GM12878 (cell line): Measurements from ENCODE around the gene CAPN2. TPM values are rescaled to one million over a fixed set of nuclear protein-coding genes. Genes with fewer than 3 reads are reported as not detected.

Experiments used
- ATAC-seq: fragments of 200-7000 bp; cut with Tn5 transposase; 3 replicates; pipeline ENCODE4 v1.9.1; 2020; ENCODE audit warnings: mild to moderate bottlenecking, moderate library complexity
- BruUV-seq: library from RNA; stranded (reverse); fragments of 400-500 nt; replicated peaks from 2 replicates; lab custom pipeline; 2021; lab: Mats Ljungman, UMichigan
- CTCF ChIA-PET: fragments of 300-600 bp; sonication (Branson Sonifier 250); formaldehyde crosslinking; extraction: SDS; loops from one replicate; lab custom pipeline; 2021; ENCODE audit warnings: inconsistent platforms; lab: Yijun Ruan, JAX
- POLR2A ChIA-PET: fragments of 350-600 bp; formaldehyde crosslinking; extraction: SDS; loops from one replicate; lab custom pipeline; 2021; ENCODE audit warnings: inconsistent platforms; lab: Charles Lee
- RAD21 ChIA-PET: fragments of 300-600 bp; sonication (Branson Sonifier 250); formaldehyde crosslinking; loops from one replicate; lab custom pipeline; 2023; ENCODE audit warnings: antibody characterized with exemption; ENCODE audit not compliant: unreplicated experiment; lab: Charles Lee
- SMC1A ChIA-PET: fragments of 300-600 bp; sonication (Branson Sonifier 250); formaldehyde crosslinking; loops from one replicate; lab custom pipeline; 2023; ENCODE audit not compliant: unreplicated experiment, uncharacterized antibody; lab: Charles Lee
- DNase-seq: peaks from one replicate; pipeline ENCODE4 v3.0.0-alpha.2; 2011; ENCODE audit warnings: low read depth, low spot score
- FAIRE-seq: peaks from 3 replicates; lab custom pipeline; 2011; peaks lifted over from hg19 to GRCh38; lab: Jason Lieb, UNC
- H2AFZ ChIP-seq: 2 replicates; pipeline ENCODE4 v1.6.0; 2011; ENCODE audit warnings: low read depth, low read length, control low read depth; ENCODE audit not compliant: control insufficient read depth
- H3K27ac ChIP-seq: 2 replicates; pipeline ENCODE4 v1.5.1; 2011; ENCODE audit warnings: control low read depth; ENCODE audit not compliant: control insufficient read depth, insufficient read depth
- H3K27me3 ChIP-seq, 2 experiments: replicated peaks in 1 of 2; 2 replicates each; pipeline versions ENCODE4 v1.6.0 to v1.6.1; 2011; ENCODE audit warnings: low read length in 1 of 2; ENCODE audit not compliant: control insufficient read depth in 2 of 2, insufficient read depth in 2 of 2
- H3K36me3 ChIP-seq, 2 experiments: 2 replicates each; pipeline ENCODE4 v1.5.1; 2011; ENCODE audit warnings: low read length in 1 of 2; ENCODE audit not compliant: control insufficient read depth in 2 of 2, insufficient read depth in 2 of 2
- H3K4me1 ChIP-seq: 2 replicates; pipeline ENCODE4 v1.6.1; 2011; ENCODE audit warnings: mild to moderate bottlenecking, low read length, moderate library complexity, mixed read lengths; ENCODE audit not compliant: control insufficient read depth, insufficient read depth
- H3K4me2 ChIP-seq: 2 replicates; pipeline ENCODE4 v1.6.0; 2011; ENCODE audit warnings: control low read depth; ENCODE audit not compliant: control insufficient read depth, insufficient read depth
- H3K4me3 ChIP-seq: fragments of 200-600 bp; sonication (generic); 2 replicates; pipeline ENCODE4 v1.5.1; 2016
- H3K79me2 ChIP-seq: 2 replicates; pipeline ENCODE4 v1.6.0; 2011; ENCODE audit warnings: low read length; ENCODE audit not compliant: control insufficient read depth, insufficient read depth
- H3K9ac ChIP-seq: 2 replicates; pipeline ENCODE4 v1.8.0; 2011; ENCODE audit warnings: low read length, control low read depth, mixed read lengths; ENCODE audit not compliant: control insufficient read depth, insufficient read depth
- H3K9me3 ChIP-seq: replicated peaks from 3 replicates; pipeline ENCODE4 v1.5.1; 2011; ENCODE audit warnings: mild to moderate bottlenecking, low read length; ENCODE audit not compliant: control insufficient read depth, insufficient read depth
- H4K20me1 ChIP-seq: 2 replicates; pipeline ENCODE4 v1.6.0; 2011; ENCODE audit not compliant: control insufficient read depth, insufficient read depth
- ATF3 ChIP-seq: IDR thresholded peaks from 2 replicates; pipeline ENCODE4 v1.6.1; 2011; ENCODE audit warnings: low read depth, mild to moderate bottlenecking, low read length, moderate library complexity, borderline replicate concordance; ENCODE audit errors: extremely low read depth
- HDGF ChIP-seq: fragments of 450-650 bp; IDR thresholded peaks from 2 replicates; pipeline ENCODE4 v1.6.1; 2016; ENCODE audit warnings: antibody characterized with exemption
- LARP7 ChIP-seq: fragments of 450-650 bp; IDR thresholded peaks from 2 replicates; pipeline ENCODE4 v1.6.1; 2017; ENCODE audit warnings: mild to moderate bottlenecking
- MEF2B ChIP-seq: fragments of 450-650 bp; IDR thresholded peaks from 2 replicates; pipeline ENCODE4 v1.6.1; 2018; ENCODE audit warnings: mild to moderate bottlenecking, moderate library complexity; ENCODE audit not compliant: partially characterized antibody, poor library complexity, severe bottlenecking
- NFXL1 ChIP-seq: fragments of 450-650 bp; IDR thresholded peaks from 2 replicates; pipeline ENCODE4 v1.6.1; 2017; ENCODE audit warnings: antibody characterized with exemption, mild to moderate bottlenecking, borderline replicate concordance
- NRF1 ChIP-seq: conservative IDR thresholded peaks from 2 replicates; pipeline ENCODE4 v1.6.1; 2011; ENCODE audit warnings: mild to moderate bottlenecking, low read depth, low read length, improper control_type of control experiment
- PAX5 ChIP-seq: IDR thresholded peaks from 2 replicates; pipeline ENCODE4 v1.6.1; 2011; ENCODE audit warnings: low read depth, low read length, borderline replicate concordance
- POLR2AphosphoS5 ChIP-seq: IDR thresholded peaks from 2 replicates; pipeline ENCODE4 v1.6.1; 2011; ENCODE audit warnings: mild to moderate bottlenecking, low read length, inconsistent platforms
- RBBP5 ChIP-seq: fragments of 200-600 bp; sonication (generic); conservative IDR thresholded peaks from 2 replicates; pipeline ENCODE4 v1.6.1; 2016
- SKIL ChIP-seq: fragments of 450-650 bp; IDR thresholded peaks from 2 replicates; pipeline ENCODE4 v1.6.1; 2017; ENCODE audit warnings: mild to moderate bottlenecking, low read depth, inconsistent platforms; ENCODE audit not compliant: poor library complexity, severe bottlenecking
- SRF ChIP-seq, 2 experiments: IDR thresholded peaks; 2 replicates each; pipeline ENCODE4 v1.6.1; 2011; ENCODE audit warnings: low read depth in 2 of 2, low read length in 2 of 2, mild to moderate bottlenecking in 1 of 2, moderate library complexity in 1 of 2
- SUZ12 ChIP-seq: fragments of 200-600 bp; sonication (generic); IDR thresholded peaks from one replicate; pipeline ENCODE4 v1.6.1; 2018; ENCODE audit warnings: antibody characterized with exemption, mild to moderate bottlenecking; ENCODE audit not compliant: unreplicated experiment
- TCF7 ChIP-seq: IDR thresholded peaks from 2 replicates; pipeline ENCODE4 v1.6.1; 2014; ENCODE audit warnings: antibody characterized with exemption, borderline replicate concordance
- ZBED1 ChIP-seq: IDR thresholded peaks from 2 replicates; pipeline ENCODE4 v1.6.1; 2016; ENCODE audit warnings: borderline replicate concordance
- ZNF687 ChIP-seq: fragments of 450-650 bp; IDR thresholded peaks from 2 replicates; pipeline ENCODE4 v1.6.1; 2017; ENCODE audit warnings: mild to moderate bottlenecking, moderate library complexity
- WGBS: methylation state at CpG from one replicate; pipeline ENCODE4 v1.1.6; 2016; ENCODE audit warnings: low lambda C conversion rate; ENCODE audit not compliant: insufficient replicate concordance, insufficient coverage; ENCODE audit errors: missing lambda C conversion rate; 5-methylcytosine and 5-hydroxymethylcytosine counted together
- in situ Hi-C: fragments of 300-500 bp; cut with MboI; formaldehyde crosslinking; loops from 9 replicates; pipeline ENCODE4 v1.14.3; 2018; ENCODE audit warnings: mixed read lengths
- intact Hi-C: fragments of 100-400 bp; cut with micrococcal nuclease; formaldehyde crosslinking; loops from one replicate; pipeline ENCODE4 v1.14.2; 2022; ENCODE audit not compliant: unreplicated experiment
- polyA plus RNA-seq, 11 experiments: library from polyadenylated mRNA; depleted of rRNA in 4 of 11; unstranded in 6 of 11; stranded (reverse) in 5 of 11; fragments of >200 nt; fragmentation: Nextera tagmentation in 4 of 11; fragmentation: Illumina TruSeq in 1 of 11; extraction: Ambion mirVana in 4 of 11; extraction: Trizol in 1 of 11; gene quantifications; 1 replicate in 1 of 11; 2 replicates in 10 of 11; pipeline versions ENCODE4 v1.2.1 to v1.2.3, GENCODE V29; 2011 to 2016; ENCODE audit warnings: inconsistent platforms in 2 of 11, missing spikeins in 2 of 11, low read depth in 1 of 11
- total RNA-seq, 4 experiments: library from RNA; depleted of rRNA in 3 of 4; stranded (reverse); fragments of >200 nt in 3 of 4; fragmentation: Illumina TruSeq in 1 of 4; extraction: Trizol in 1 of 4; gene quantifications; 2 replicates each; pipeline versions ENCODE4 v1.2.1 to v1.2.3, GENCODE V29; 2013 to 2021

CAPN2 gene
- total and polyA plus RNA-seq, 10 of the 15 experiments (the other 5 are each of a cell fraction or from before 2014, with no cell fraction given), result 6.0 to 21.4 (median 16.6) TPM

GRCh38 chr1:223695941-223696340 lies 16.4 kb upstream of the CAPN2 start:
- TF ChIP-seq TCF7, result no peak
- TF ChIP-seq SRF (IDR thresholded peaks at IDR 0.05; ENCODE audit: low read depth in 2 of 2, low read length in 2 of 2), result no peak
- no peak for TF ChIP-seq NRF1
- TF ChIP-seq LARP7, result no peak
- no peak for TF ChIP-seq NFXL1
- no peak for TF ChIP-seq SUZ12
- no peak for TF ChIP-seq HDGF
- TF ChIP-seq ATF3, result no peak
- TF ChIP-seq RBBP5, result no peak
- no peak for TF ChIP-seq ZBED1
- no peak for TF ChIP-seq POLR2AphosphoS5
- TF ChIP-seq SKIL, result no peak
- no peak for TF ChIP-seq MEF2B
- no peak for TF ChIP-seq ZNF687
- TF ChIP-seq PAX5, result no peak
- no peak overlapping the region for H3K9ac ChIP-seq
- no peaks in the 10 kb centered on the region for H3K79me2 ChIP-seq
- no peak overlapping the region for H3K4me2 ChIP-seq
- no peak overlapping the region for H2AFZ ChIP-seq
- DNase-seq, result no peak
- H3K4me1 ChIP-seq, result peaks cover 3% of the 10 kb centered on the region; the same call in 1 of the 2 replicates
- H3K9me3 ChIP-seq, result no peaks in the 10 kb centered on the region
- ChIA-PET SMC1A (interaction anchor here (0.6 to 1.8 kb wide), 13 partner anchors 15 to 563 kb away, joined by 3 to 8 read pairs (median 4); no protein-coding TSS in a partner anchor), RAD21 (interaction anchor here (0.9 to 2.8 kb wide), 8 partner anchors 53 to 761 kb away, joined by 3 to 17 read pairs (median 4); no protein-coding TSS in a partner anchor), POLR2A (interaction anchor here (0.6 kb wide), 1 partner anchor 739 kb away, joined by 3 read pairs; the partner anchor contains the start of gene WDR26), CTCF (interaction anchor here (0.7 to 3.0 kb wide), 24 partner anchors 9 to 637 kb away, joined by 3 to 39 read pairs (median 5); no protein-coding TSS in a partner anchor)
- BruUV-seq, result no TSS peak
- ATAC-seq, result no peak
- H3K27me3 ChIP-seq, result no peaks in the 10 kb centered on the region
- no peaks in the 10 kb centered on the region for H3K36me3 ChIP-seq
- H4K20me1 ChIP-seq, result no peaks in the 10 kb centered on the region
- no peak overlapping the region for H3K4me3 ChIP-seq
- H3K27ac ChIP-seq, result no peak overlapping the region
- in situ Hi-C loops (loop anchor here (5.0 to 10.0 kb wide), 2 partner anchors 56 to 639 kb away; partner anchors contain the start of gene NVL), intact Hi-C loops (loop anchor here (5.0 to 10.0 kb wide), 2 partner anchors 309 to 636 kb away; partner anchors contain the start of gene NVL)
- no peak for FAIRE-seq
- WGBS, result 46% methylated on average over 5 of the region's 5 CpGs
